Hepatocyte (in vitro differentiated cells): Measurements from ENCODE around the gene CENPC.

Source experiments
- CTCF ChIP-seq: fragments of 200-600 bp; sonication (generic); IDR thresholded peaks from 2 replicates; pipeline ENCODE4 v1.5.1; 2016; ENCODE audit warnings: antibody characterized with exemption, mild to moderate bottlenecking; ENCODE audit not compliant: poor library complexity
- EZH2 ChIP-seq: fragments of 200-600 bp; sonication (generic); IDR thresholded peaks from 2 replicates; pipeline ENCODE4 v1.6.1; 2016; ENCODE audit warnings: antibody characterized with exemption, mild to moderate bottlenecking, borderline replicate concordance
- EZH2phosphoT487 ChIP-seq: fragments of 200-600 bp; sonication (generic); IDR thresholded peaks from one replicate; pipeline ENCODE4 v1.6.1; 2018; ENCODE audit warnings: antibody characterized with exemption, mild to moderate bottlenecking, low read depth, moderate library complexity; ENCODE audit not compliant: unreplicated experiment, severe bottlenecking

DNA sequence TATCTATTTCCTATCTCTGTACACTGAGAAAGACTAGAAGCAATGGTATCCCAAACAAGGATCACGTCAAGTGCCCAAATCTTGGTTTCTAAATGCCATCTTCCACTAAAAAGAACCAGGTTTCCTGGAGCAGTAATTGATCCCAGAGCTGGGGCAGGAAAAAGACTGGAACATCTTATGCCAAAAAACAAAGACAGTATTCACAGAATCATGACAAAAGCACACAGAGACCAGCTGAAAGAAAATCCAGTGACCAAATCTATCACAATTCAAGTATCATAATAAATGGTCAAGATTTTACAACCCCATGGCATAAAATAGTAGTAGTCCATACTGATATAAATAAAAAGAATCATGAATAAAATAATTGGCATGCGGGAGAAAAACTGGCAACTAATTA lies 44.9 kb downstream of the CENPC start:
- TF ChIP-seq CTCF (no peak), EZH2phosphoT487 (no peak), EZH2 (no peak)
